Sigmoid colon (tissue), 7 donors: ENCODE results near the gene NOS1AP. TPM values are rescaled to one million over a fixed set of nuclear protein-coding genes. Genes with fewer than 3 reads are reported as not detected.

Experiments used
- DNase-seq: peaks from one replicate; pipeline ENCODE4 v3.0.0-alpha.2; 2019
- H3K27ac ChIP-seq, 4 donors: fragments of 200-600 bp; sonication (generic); one replicate each; pipeline ENCODE4 v1.5.1; 2016 to 2019; ENCODE audit warnings: mild to moderate bottlenecking in 1 of 4
- H3K27me3 ChIP-seq, 3 donors: fragments of 200-600 bp; sonication (generic); one replicate each; pipeline ENCODE4 v1.5.1; 2019; ENCODE audit warnings: mild to moderate bottlenecking in 1 of 3
- H3K36me3 ChIP-seq, 4 donors: fragments of 200-600 bp; sonication (generic); one replicate each; pipeline ENCODE4 v1.5.1; 2016 to 2019
- H3K4me1 ChIP-seq, 4 donors: fragments of 200-600 bp; sonication (generic); one replicate each; pipeline ENCODE4 v1.5.1; 2017 to 2019
- H3K4me3 ChIP-seq, 4 donors: fragments of 200-600 bp; sonication (generic); one replicate each; pipeline ENCODE4 v1.5.1; 2017 to 2019; ENCODE audit warnings: mild to moderate bottlenecking in 2 of 4, moderate library complexity in 1 of 4
- H3K9me3 ChIP-seq, 4 donors: fragments of 200-600 bp in 3 of 4; sonication (generic) in 3 of 4; one replicate each; pipeline versions ENCODE4 v1.5.1 to v1.6.1; 2013 to 2019
- CTCF ChIP-seq, 4 experiments: fragments of 450-650 bp in 3 of 4; fragments of 200-600 bp in 1 of 4; IDR thresholded peaks; one replicate each; pipeline ENCODE4 v1.5.1; 2016 to 2019; ENCODE audit warnings: antibody characterized with exemption in 4 of 4, mild to moderate bottlenecking in 3 of 4, moderate library complexity in 2 of 4
- EP300 ChIP-seq, 4 donors: sonication (generic); formaldehyde crosslinking; IDR thresholded peaks; one replicate each; pipeline ENCODE4 v1.6.1; 2017; ENCODE audit warnings: antibody characterized with exemption in 4 of 4
- POLR2A ChIP-seq, 2 donors: fragments of 450-650 bp; IDR thresholded peaks; one replicate each; pipeline ENCODE4 v1.6.1; 2016; ENCODE audit warnings: antibody characterized with exemption in 2 of 2, mild to moderate bottlenecking in 2 of 2, moderate library complexity in 2 of 2
- POLR2AphosphoS5 ChIP-seq, 4 donors: sonication (generic); formaldehyde crosslinking; IDR thresholded peaks; one replicate each; pipeline ENCODE4 v1.6.1; 2017; ENCODE audit warnings: antibody characterized with exemption in 4 of 4
- WGBS, 2 donors: extraction: QIAGEN DNeasy Blood & Tissue Kit; methylation state at CpG; one replicate each; pipeline ENCODE4 v1.1.7; 2013; 5-methylcytosine and 5-hydroxymethylcytosine counted together
- intact Hi-C: fragments of 100-400 bp; cut with DNase I; formaldehyde crosslinking; loops from one replicate; pipeline ENCODE4 v1.15.1; 2023
- polyA plus RNA-seq, 3 donors: library from polyadenylated mRNA; stranded (reverse); fragments of 200-250 nt; gene quantifications; one replicate each; pipeline ENCODE4 v1.2.3, GENCODE V29; 2013
- total RNA-seq, 4 donors: library from RNA; depleted of rRNA; stranded (reverse); fragments of >200 nt; gene quantifications; one replicate each; pipeline ENCODE4 v1.1.0, GENCODE V29; 2016
- donor health status: healthy with polysubstance abuse.
- donor health status: Bipolar disorder and iron deficiency.
- donor health status: healthy.

NOS1AP gene
- total and polyA plus RNA-seq, 7 donors, result 1.2 to 11.9 (median 4.6) TPM

GRCh38 chr1:162142968-162143367, 73.5 kb downstream of the NOS1AP start:
- intact Hi-C loops, result no loop called here

GRCh38 chr1:162144268-162144667, 74.8 kb downstream of the NOS1AP start:
- Histone ChIP-seq H3K4me1 (peaks cover 0 to 32% (median 27%) of the 10 kb centered on the region in 4 donors), H3K27me3 (no peaks in the 10 kb centered on the region), H3K4me3 (no peak overlapping the region), H3K36me3 (no peaks in the 10 kb centered on the region), H3K27ac (no peak overlapping the region), H3K9me3 (no peaks in the 10 kb centered on the region)
- 18 to 48% methylated on average over 3 of the region's 3 CpGs for WGBS, 2 donors
- TF ChIP-seq EP300 (IDR thresholded peaks at IDR 0.05) (no peak), POLR2AphosphoS5 (IDR thresholded peaks at IDR 0.05) (no peak), CTCF (IDR thresholded peaks at IDR 0.05) (no peak), POLR2A (IDR thresholded peaks at IDR 0.05) (no peak)
- DNase-seq, result no peak
- intact Hi-C loops, result no loop called here

More at GRCh38 chr1:162142968-162143367, 73.5 kb downstream of the NOS1AP start:
- 76 to 96% methylated on average over 3 of the region's 3 CpGs for WGBS, 2 donors
- no peaks in the 10 kb centered on the region for H3K9me3 ChIP-seq
- H3K36me3 ChIP-seq, result no peaks in the 10 kb centered on the region
- TF ChIP-seq POLR2A (IDR thresholded peaks at IDR 0.05), result no peak
- TF ChIP-seq POLR2AphosphoS5 (IDR thresholded peaks at IDR 0.05), result no peak
- TF ChIP-seq CTCF (IDR thresholded peaks at IDR 0.05), result no peak
- no peak for TF ChIP-seq EP300 (IDR thresholded peaks at IDR 0.05)
- H3K4me3 ChIP-seq, result no peak overlapping the region
- no peaks in the 10 kb centered on the region for H3K27me3 ChIP-seq
- peaks cover 0 to 35% (median 27%) of the 10 kb centered on the region in 4 donors for H3K4me1 ChIP-seq
- H3K27ac ChIP-seq, result no peak overlapping the region
- DNase-seq, result no peak

- H3K36me3 ChIP-seq, result no peaks in the 10 kb centered on the region
- H3K27ac ChIP-seq, result no peak overlapping the region
- H3K4me1 ChIP-seq, result peaks cover 0 to 32% (median 27%) of the 10 kb centered on the region in 4 donors
- H3K9me3 ChIP-seq, result no peaks in the 10 kb centered on the region
- intact Hi-C loops, result no loop called here
- 86 to 91% methylated on average over 6 of the region's 6 CpGs for WGBS, 2 donors
- TF ChIP-seq POLR2AphosphoS5 (IDR thresholded peaks at IDR 0.05), result no peak
- TF ChIP-seq POLR2A (IDR thresholded peaks at IDR 0.05), result no peak
- no peaks in the 10 kb centered on the region for H3K27me3 ChIP-seq
- no peak for DNase-seq
- H3K4me3 ChIP-seq, result no peak overlapping the region
Observed at GRCh38 chr1:162144853-162145252, 75.4 kb downstream of the NOS1AP start.

GRCh38 chr1:162145280-162145965, 75.9 kb downstream of the NOS1AP start:
- no peaks in the 10 kb centered on the region for H3K9me3 ChIP-seq
- intact Hi-C loops, result no loop called here
- TF ChIP-seq POLR2AphosphoS5 (IDR thresholded peaks at IDR 0.05) (no peak), EP300 (IDR thresholded peaks at IDR 0.05) (no peak), CTCF (IDR thresholded peaks at IDR 0.05) (no peak), POLR2A (IDR thresholded peaks at IDR 0.05) (no peak)
- no peaks in the 10 kb centered on the region for H3K36me3 ChIP-seq
- no peaks in the 10 kb centered on the region for H3K27me3 ChIP-seq
- H3K4me3 ChIP-seq, result no peak overlapping the region
- H3K27ac ChIP-seq, result peak overlapping the region in 2 of 4 donors; percentile 0 to 23
- no peak for DNase-seq
- H3K4me1 ChIP-seq, result peaks cover 0 to 32% (median 27%) of the 10 kb centered on the region in 4 donors
- 86 to 87% methylated on average over 11 of the region's 11 CpGs for WGBS, 2 donors

- WGBS, 2 donors, result 90 to 91% methylated on average over 5 of the region's 5 CpGs
- Histone ChIP-seq H3K4me1 (peaks cover 0 to 32% (median 27%) of the 10 kb centered on the region in 4 donors), H3K9me3 (no peaks in the 10 kb centered on the region), H3K4me3 (no peak overlapping the region), H3K27ac (peak overlapping the region in 2 of 4 donors; percentile 0 to 23), H3K36me3 (no peaks in the 10 kb centered on the region), H3K27me3 (no peaks in the 10 kb centered on the region)
- no peak for DNase-seq
- TF ChIP-seq CTCF (IDR thresholded peaks at IDR 0.05) (no peak), POLR2AphosphoS5 (IDR thresholded peaks at IDR 0.05) (no peak), EP300 (IDR thresholded peaks at IDR 0.05) (no peak), POLR2A (IDR thresholded peaks at IDR 0.05) (no peak)
- intact Hi-C loops, result no loop called here
Observed at GRCh38 chr1:162145966-162146696, 76.6 kb downstream of the NOS1AP start.
